GM18907 (cell line): ENCODE measurements around the gene CLIP2.
"Not testable (repeated sequence)": the region's sequence is repeated elsewhere in the genome, so short reads cannot be mapped to it uniquely, and the experiment has no call there.

Experiments
- ATAC-seq: cut with Tn5 transposase; IDR thresholded peaks from one replicate; pipeline ENCODE4 v1.9.1; 2021; ENCODE audit warnings: mild to moderate bottlenecking, moderate library complexity; ENCODE audit not compliant: unreplicated experiment

CLIP2 gene

DNA sequence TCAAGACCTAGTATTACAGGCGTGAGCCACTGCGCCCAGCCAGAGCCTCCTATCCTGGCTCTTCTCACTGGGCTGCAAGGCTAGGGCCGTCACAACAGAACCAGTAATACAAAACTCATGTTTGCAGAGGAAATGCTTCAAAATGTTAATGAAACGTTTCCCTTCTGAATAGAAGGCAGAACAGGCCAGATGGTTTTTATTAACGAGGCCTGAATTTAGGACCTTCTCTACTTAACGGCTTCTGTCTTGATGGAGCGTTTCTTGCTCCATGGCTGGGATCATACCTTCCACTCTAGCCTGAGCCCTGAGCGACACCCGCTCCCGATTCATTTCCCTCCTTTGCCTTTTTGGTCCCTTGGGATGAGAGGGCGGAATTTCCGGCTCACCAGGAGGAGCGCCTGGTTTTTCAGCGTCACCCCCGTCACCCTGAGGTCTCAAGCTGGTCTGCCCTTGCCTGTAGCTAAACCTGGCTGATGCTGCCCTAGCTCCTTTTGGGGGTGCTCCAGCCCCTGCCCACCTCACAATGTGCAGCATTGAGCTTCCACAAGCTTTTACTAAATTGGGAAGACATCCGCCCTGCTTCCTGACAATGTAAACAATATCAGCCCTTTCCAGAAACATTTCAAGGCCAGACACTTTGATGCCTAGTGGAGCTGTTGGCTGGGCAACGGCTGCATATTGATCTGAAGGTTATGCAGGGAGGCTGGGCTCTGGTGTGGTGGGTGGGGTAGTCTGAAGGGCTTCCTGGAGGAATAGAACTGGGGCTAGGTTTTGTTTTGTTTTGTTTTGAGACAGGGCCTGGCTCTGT is 5.2 kb downstream of the CLIP2 start:
- no peak for ATAC-seq

DNA sequence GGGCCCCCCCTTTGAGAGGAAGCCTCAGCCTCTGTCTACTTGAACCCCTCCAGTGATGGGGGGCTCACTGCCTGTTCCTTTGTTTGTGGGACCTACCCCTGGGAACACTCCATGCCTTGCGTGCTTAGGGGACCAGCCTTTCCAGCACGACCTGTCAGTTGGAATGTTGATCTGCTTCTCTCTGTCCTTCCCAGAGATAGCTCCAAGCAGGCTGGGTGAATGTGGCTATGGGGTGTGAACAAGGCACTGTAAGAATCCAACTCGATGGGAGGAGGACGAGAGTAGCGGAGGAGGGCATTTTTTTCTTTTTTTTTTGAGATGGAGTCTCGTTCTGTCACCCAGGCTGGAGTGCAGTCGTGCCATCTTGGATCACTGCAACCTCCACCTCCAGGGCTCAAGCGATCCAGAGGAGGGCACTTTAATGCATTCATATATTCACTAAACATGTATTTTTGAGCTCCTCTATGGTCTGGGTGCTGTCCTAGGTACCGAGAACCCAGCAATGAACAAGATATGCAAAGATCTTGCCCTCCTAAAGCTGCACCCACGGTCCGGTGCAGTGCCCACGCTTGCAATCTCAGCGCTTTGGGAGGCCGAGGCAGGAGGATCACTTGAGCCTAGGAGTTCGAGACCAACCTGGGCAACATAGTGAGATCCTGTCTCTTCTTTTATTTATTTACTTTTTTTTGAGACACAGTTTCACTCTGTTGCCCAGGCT is 8.5 kb downstream of the CLIP2 start:
- ATAC-seq: no peak

DNA sequence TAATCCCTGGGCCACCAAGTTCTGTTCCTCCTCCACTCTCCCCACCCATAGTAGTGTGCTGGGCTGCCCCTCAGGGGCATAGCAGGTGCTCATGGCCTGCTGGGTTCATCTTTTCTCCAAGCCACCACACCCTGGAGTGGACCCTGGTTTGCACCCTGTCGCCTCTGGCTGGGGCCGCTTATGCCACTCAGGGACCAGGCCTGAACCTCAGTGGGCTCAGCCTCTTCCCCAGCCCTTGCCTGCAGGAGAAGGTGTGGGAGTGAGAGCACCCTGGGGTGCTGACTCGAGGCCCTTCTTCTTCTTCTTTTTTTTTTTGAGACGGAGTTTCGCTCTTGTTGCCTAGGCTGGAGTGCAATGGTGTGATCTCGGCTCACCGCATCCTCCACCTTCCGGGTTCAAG is 10.2 kb downstream of the CLIP2 start:
- no peak for ATAC-seq

DNA sequence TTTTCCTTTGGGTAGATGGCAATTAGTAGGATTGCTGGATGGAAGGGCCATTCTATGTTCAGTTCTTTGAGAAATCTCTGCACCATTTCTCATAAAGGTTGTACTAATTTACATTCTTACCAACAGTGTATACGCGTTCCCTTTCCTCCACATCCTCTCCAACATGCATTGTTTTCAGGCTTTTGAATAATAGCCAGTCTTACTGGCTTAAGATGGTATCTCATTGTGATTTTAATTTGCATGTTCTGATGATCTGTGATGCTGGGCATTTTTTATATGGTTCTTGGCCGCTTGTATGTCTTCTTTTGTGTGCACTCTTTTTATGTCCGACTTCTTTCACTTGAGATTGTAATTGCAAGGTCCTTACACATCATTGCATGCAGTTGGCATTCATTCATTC is 11.7 kb downstream of the CLIP2 start:
- no peak for ATAC-seq

DNA sequence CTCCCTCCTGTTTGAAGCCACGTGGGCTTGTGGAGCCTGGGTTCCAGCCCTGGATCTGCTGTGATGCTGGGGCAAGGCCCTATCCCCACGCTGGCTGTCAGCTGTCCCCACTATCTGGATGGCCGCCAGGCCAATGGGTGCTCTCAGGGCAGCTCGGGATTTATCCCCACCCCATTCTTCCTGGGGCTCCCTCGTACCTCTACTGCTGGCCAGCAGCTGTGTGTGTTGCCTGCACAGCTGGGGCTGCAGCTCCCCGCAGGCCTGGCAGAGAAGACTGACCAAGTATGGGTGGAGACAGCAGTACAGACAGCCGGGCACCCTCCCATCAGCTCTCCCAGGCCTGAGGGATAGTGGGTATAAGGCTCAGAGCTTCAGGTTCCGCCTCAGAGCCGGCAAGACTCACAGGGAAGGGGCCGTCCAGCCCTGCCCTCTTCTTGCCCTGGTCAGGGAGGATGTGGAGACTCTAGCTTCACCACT is 13.6 kb downstream of the CLIP2 start:
- no peak for ATAC-seq

DNA sequence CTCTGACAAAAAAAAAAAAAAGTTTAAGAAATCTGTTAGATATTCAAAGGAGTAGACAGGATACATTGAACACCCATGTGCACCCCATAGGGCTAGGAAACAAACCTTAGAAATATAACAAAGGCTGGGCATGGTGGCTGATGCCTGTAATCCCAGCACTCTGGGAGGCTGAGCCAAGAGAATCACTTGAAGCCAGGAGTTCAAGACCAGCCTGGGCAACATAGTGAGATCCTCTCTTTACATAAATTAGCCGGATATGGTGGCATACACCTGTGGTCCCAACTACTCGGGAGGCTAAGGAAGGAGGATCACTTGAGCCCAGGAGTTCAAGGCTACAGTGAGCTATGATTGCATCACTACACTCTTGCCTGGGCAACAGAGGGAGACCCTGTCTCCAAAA is 15.3 kb downstream of the CLIP2 start:
- ATAC-seq: no peak

DNA sequence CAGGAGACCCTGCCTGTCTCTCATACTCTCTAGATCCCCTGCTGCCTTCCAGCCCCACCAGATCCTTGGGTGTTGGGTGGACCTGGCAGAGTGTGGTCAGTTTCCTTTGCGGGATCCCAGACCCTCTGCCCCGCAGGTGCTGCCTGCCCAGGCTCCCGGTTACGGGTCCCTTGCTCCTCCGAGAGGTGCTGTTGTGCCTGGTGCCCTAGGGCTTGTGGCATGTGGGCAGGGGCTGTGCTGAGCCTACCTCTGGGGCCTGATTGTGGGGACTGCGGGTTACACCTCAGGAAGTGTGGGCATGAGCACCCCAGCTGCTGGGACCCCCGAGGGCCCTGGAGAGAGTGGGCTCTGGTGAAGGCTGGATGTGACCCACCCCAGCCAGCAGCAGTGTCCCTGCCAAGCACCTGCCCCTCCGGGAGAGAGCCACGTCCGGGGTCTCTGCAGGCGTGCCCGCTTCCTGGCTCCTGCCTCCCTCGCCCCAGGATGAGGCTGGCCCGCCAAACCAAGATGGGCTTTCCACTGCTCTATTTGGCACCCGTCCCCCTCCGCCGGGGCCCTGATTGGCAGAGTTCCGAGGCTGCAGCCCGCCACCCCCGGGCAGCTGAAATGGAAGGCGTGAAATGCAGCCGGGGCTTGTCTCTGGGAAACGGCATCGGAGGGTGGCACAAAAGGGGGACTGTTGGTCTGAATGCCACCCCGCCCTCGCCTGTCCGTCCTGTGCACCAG is 17.0 kb downstream of the CLIP2 start:
- ATAC-seq: no peak

DNA sequence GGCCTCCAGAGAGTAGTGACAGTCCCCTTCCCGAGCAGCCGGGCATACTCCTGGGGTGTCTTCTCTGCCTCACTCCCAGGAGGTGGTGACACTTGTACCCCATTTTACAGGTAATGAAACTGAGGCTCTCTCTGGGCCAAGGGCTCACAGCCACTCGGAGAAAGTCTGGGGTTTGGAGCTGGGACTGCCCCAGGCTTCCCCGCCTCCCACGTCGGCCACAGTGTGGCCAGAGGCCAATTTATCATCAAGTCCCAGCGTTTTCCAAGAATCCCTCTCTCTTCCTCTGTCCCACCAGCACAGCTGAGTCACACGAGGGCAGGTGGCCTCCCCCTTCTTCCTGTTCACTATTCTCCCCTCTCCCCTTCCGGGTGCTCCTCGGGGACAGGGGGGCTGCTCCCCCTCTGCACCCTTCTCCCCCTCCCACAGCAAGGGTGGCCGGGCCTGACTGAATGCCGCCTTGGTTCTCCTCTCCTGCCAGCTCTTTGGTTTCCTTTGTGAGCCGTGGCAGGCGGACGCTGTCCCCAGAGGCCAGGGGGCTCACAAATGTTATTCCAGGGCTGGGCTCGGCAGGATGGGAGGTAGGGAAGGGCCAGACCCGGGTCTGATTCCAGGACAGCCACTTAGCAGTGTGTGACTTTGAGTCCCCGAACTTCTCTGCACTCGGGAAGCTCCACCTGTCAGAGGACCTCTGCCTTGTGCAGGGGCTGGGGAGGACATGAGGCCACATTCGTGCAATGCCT is 17.7 kb downstream of the CLIP2 start:
- ATAC-seq: no peak

DNA sequence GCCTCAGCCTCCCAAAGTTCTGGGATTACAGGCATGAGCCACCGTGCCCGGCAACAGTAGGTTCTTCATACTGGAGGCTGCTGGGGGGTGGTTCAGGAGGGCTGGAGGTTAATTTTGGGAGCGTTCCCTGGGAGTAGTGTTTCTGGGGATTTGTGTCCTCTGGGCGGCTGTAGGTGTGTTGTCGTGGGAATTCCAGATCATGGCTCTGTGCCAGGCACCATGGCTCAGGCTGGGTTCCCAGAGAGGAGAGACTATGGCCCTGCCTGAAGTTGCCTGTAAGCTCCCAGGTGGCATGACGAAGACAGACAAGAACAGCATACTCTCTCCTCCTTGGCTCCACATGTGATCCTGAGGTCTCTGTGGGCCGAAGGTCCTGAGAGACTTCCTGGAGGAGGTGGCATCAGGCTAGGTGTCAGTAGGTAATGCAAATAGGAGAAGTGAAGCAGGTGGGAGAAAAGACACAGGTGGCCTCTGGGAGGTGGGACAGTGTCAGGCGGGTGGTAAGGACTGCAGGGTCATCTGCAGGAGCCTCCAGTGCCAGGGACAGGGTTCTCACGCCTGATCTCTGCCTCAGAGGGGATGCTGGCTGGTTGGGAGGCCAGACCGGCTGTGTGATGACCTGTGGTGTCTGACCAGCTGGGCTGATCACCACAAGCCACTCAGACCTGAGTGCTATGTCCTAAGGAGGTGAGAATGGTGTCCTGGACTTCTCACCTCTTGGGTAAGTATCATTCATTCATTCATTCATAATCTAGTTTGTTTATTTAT is 18.7 kb downstream of the CLIP2 start:
- ATAC-seq: no peak

DNA sequence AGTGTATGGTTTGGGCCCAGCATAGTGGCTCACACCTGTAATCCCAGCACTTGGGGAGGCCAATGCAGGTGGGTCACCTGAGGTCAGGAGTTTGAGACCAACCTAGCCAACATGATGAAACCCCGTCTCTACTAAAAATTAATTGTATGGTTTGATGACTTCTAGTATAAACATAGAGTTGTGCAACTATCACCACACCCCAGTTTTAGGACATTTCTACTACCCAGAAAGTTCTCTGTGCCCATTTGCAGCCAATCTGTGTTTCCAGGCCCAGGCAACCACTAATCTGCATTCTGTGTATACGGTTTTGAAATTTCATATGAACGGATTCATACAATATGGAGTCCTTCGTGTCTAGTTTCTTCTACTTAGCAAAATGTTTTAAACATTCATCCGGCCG is 20.0 kb downstream of the CLIP2 start:
- no peak for ATAC-seq

DNA sequence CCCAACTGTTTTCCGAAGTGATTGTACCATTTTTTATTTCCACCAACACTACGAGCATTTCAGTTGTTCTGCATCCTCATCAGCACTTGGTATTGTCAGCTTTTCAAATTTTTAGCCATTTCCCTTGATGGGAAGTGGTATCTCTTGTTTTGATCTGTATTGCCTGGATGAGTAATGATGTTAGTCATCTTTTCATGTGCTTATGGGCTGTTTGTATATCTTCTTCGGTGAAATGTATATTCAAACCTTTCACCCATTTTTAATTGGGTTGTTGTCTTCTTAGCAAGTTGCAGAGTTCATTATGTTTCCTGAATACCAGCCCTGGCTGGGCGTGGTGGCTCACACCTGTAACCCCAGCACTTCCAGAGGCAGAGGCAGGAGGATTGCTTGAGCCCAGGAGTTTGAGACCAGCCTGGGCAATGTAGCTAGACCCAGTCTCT is 22.1 kb downstream of the CLIP2 start:
- no peak for ATAC-seq

DNA sequence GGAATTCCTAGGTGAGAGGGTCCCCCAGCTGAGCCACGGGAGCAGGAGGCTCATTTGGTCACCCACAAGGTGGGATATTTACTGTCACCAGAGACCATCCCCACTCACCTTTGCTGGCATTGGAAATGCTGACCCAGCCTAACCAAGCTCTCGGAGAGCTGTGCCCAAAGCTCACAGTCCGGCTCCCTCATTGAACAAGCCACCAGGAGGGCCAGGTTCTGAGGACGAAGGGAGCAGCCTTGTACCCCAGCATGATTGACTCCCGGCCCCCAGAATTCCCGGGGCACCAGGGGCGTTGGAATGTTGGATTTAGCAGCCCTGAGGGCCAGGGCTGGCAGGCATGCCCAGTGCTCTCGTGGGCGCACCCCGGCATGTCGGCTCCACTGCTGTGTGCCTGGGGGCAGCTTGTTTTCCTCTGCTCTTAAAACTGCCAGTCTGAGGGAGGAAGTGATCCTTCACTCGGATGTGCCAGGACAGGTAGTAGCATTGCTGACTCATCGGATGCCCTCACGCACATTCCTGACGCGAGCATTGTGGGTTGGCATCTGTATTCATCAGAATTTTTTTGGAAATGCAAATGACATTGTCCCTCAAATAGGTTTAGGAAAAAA is 23.3 kb downstream of the CLIP2 start:
- ATAC-seq: no peak

DNA sequence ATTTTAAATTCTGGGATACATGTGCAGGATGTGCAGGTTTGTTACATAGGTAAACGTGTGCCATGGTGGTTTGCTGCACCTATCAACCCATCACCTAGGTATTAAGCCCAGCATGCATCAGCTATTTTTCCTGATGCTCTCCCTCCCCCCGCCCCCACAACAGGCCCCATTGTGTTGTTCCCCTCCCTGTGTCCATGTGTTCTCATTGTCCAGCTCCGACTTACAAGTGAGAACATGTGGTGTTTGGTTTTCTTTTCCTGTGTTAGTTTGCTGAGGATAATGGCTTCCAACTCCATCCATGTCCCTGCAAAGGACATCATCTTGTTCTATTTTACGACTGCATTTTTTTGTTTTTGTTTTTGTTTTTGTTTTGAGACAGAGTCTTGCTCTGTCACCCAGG is 26.7 kb downstream of the CLIP2 start:
- not testable (repeated sequence) for ATAC-seq

DNA sequence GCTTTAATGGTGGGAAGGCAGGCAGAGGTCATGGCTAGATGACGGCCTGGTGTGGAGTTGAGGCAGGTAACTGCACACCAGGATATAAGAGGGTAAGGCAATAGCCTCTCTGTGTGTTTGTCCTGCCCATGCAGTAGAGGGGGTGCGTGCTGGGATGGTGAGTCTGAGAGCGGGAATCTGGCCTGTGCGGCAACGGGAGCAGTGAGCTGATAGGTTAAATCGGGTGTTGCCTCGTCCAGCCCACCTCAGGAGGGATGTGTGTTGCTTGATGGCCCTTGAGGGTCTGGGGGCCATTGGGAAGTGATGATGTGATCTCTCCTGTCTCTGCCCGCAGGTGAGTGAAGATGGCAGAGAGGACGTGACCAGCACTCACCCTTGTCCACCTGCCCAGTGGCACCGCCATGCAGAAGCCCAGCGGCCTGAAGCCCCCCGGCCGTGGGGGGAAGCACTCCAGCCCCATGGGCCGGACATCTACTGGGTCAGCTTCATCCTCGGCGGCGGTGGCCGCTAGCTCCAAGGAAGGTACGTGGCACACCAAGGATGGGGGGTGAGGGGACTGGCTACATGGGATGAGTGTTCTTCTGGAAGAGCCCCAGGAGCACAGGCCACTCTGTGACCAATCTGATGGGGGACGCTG is 28.1 kb downstream of the CLIP2 start:
- ATAC-seq: no peak

DNA sequence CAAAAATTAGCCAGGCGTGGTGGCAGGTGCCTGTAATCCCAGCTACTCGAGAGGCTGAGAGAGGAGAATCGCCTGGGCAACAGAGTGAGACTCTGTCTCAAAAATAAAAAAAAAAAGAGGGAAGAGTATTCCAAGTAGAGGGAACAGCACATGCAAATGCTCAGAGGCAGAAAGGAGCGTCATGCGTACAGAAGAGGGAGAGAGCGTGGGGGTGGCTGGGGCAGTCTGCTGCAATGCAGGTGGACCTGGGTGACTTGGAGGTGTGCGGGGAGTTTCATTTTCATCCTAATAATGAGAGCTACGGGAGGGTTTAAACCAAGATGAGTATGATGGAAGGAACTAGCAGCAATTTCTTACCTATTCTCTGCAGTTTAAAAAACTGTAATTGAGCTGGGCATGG is 28.8 kb downstream of the CLIP2 start:
- no peak for ATAC-seq

DNA sequence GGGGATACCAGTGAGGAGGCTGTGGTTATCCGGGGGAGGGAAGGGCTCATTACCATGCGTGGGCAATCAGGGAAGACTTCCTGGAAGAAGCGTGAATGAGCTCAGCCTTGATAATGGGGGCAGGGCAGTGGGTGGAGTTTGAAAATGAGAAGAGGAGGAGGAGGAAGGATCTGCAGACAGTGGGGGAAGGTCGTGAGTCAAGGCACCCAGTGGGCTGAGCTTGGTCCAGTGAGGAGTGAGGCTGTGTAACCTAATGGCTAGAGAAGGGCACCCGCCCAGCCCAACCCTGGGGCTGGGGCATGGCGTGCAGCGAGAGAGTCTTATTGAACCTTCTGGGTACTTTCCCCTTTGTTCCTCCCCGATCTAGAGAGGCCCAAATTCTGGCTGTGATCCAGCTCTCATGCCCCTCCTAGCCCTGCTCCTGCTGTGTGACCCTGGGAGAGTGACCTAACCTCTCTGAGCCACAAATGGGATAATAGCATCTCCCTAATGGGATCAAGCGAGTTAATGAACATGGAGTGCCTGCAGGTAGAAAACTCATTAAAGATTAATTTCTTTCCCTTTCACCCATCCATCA is 31.5 kb downstream of the CLIP2 start:
- no peak for ATAC-seq

DNA sequence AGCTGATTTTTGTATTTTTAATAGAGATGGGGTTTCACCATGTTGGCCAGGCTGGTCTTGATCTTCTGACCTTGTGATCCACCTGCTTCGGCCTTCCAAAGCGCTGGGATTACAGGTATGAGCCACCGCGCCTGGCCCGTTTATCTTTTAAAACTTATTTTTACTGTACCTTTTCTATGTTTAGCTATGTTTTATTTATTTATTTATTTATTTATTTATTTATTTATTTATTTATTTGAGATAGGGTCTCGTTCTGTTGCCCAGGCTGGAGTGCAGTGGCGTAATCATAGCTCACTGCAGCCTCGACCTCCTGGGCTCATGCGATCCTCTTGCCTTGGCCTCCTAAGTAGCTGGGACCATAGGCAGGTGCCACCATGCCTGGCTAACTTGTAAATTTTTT is 33.7 kb downstream of the CLIP2 start:
- not testable (repeated sequence) for ATAC-seq

DNA sequence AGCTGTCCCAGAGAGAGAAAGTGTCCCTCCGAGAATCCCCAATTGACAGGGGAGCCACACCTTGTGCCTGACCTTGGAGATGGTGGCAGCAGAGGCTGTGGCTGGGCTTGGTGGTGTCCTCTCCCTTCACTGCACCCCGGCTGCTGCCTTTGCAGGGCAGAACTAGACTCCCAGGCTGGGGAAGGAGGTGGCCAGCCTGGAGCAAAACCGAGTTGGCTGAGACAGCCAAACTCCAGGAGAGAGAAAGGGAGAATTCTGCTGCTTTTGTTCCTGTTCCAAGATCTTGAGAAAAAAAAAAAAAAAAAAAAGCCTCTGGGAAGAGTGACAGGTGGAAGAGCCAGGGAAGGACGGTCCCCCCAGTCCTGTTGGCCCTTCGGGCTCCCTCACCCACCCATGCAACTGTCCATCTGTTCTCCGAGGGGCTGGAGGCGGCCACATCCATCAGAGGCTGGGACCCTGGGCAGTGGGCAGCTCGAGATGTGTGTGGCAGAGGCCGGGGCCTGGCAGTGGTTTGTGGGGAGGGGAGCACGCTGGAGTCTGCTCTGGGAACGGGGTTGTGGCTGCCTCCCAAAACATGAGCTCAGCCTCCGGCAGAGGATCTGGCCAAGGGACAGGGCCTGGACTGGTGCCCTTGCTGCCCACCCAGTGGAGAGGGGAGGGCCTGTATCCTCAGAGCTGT is 35.5 kb downstream of the CLIP2 start:
- ATAC-seq: no peak
